Activated CD8-positive, alpha-beta memory T cell treated with anti-CD3 and anti-CD28 coated beads for 1 hour (primary cell): Measurements from ENCODE around the gene KCNE2.
"Not testable (repeated sequence)": the region's sequence is repeated elsewhere in the genome, so short reads cannot be mapped to it uniquely, and the experiment has no call there.

Source experiments
- DNase-seq, 2 donors: peaks; one replicate each; pipeline ENCODE4 v3.0.0-alpha.2; 2020; ENCODE audit warnings: low read depth in 1 of 2; ENCODE audit errors: extremely low read depth in 1 of 2

KCNE2 gene

GRCh38 chr21:34405686-34406085 is 41.9 kb downstream of the KCNE2 start:
- DNase-seq, result not testable (repeated sequence)

GRCh38 chr21:34406102-34406501 is 42.3 kb downstream of the KCNE2 start:
- not testable (repeated sequence) for DNase-seq

GRCh38 chr21:34406676-34407075 is 42.9 kb downstream of the KCNE2 start:
- DNase-seq, result not testable (repeated sequence)

GRCh38 chr21:34407294-34407693 is 43.5 kb downstream of the KCNE2 start:
- not testable (repeated sequence) for DNase-seq

DNA sequence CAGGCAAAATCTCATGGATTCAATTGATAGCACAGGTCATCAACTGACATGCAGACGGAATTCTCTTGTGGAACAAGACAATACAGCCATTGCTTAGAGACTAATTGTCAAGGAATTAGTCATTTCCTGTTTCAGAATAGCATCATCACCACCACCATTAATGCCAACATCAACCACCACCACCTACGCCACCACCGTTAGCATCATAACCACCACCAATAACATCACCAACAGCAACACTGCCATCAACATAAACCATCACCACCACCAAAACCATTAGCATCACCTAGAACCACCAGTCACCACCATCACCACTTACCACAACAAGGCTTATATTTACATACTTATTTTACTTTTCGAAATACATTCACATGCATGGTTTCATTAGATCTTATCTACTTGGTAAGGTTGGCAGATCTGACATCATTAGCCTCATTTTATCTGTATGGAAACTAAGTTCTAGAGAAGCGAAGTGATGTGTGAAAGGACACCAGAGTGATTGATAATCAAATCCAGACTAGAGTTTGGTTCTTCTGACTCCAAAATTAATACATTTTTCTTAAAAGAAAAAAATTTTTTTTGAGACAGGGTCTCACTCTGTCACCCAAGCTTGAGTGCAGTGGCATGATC is 53.8 kb downstream of the KCNE2 start:
- not testable (repeated sequence) for DNase-seq
